DMS79 treated with DMSO at 0.1 percent for 48 hours (cell line): ENCODE results near the gene ASB18.
"Not testable (repeated sequence)": the region's sequence is repeated elsewhere in the genome, so short reads cannot be mapped to it uniquely, and the experiment has no call there.

Experiments used
- DNase-seq: peaks from one replicate; lab custom pipeline; 2025; lab: John Stamatoyannopoulos, UW

The ASB18 gene

DNA sequence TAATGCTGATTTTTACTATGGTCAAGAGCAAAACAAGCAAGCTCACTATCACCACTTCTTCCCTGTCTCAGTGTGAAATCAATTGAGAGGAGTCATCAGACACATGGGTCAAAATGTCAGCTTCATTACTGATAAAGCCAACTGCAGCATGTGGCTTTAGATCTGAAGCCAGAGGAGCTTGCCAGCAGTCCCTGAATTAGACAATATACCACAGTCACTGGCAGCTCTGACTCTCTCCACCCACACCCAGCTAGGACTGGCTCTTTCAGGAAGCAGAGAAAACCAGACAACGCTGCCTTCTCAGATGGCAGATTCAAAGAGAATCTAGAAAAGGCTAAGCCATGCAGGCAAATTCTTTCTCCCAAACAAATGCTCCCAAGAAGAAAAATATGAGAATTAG, 20.0 kb upstream of the ASB18 start:
- DNase-seq = no peak

DNA sequence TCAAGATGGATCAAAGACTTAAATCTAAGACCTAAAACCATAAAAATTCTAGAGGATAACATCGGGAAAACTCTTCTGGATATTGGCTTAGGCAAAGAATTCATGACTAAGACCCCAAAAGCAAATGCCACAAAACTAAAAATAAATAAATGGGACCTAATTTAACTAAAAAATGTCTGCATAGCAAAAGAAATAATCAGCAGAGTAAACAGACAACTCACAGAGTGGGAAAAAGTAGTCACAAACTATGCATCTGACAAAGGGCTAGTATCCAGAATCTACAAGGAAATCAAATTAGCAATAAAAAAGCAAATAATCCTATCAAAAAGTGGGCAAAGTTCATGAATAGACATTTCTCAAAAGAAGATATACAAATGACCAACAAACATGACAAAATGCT, 18.2 kb upstream of the ASB18 start:
- DNase-seq = no peak

DNA sequence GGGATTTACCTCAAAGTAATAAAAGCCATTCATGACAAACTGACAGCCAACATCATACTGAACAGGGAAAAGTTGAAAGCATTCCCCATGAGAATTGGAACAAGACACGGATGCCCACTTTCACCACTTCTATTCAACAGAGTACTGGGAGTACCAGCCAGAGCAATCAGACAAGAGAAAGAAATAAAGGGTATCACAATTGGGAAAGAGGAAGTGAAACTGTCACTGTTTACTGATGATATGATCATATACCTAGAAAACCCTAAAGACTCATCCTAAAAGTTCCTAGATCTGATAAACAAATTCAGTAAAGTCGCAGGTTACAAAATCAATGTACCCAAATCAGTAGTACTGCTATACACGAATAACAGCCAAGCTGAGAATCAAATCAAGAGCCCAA, 17.2 kb upstream of the ASB18 start:
- DNase-seq = no peak

DNA sequence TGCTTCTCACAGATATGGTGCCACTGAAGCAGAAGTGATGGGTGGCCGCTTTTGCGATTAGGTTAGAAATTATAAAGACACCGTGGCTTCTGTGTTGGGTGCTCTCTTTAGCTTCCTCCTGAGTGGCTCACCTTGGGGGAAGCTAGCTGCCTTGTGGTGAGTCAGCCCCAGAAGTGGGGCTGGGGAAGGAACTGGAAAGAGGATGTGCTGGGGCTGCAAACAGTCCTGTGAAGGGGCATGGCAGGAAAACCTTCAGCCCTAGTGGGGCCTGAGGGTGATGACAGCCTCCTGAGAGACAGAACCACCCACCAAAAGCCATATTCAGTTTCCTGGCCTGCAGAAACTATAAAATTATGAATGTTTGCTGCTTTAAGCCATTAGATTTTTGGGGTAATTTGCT, 8.9 kb upstream of the ASB18 start:
- no peak for DNase-seq

DNA sequence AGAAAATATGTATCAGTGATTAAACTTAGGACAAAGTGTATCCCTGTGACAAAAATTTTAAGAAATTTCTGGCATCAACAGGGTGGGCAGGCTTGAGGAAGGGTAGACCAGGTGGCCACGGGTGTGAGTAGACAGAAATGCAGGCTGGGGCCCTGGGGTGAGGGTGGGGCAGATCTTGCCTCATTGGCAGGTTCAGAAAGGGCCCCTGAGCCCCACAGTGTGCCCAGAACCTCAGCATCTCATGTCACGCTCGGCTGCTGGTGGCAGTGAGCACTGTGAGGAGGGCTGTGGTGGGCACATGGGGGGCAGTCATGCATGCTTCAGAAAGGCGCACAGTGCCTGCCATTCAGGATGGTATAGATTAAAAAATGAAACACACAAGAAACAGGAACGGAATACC, 7.6 kb upstream of the ASB18 start:
- no peak for DNase-seq

DNA sequence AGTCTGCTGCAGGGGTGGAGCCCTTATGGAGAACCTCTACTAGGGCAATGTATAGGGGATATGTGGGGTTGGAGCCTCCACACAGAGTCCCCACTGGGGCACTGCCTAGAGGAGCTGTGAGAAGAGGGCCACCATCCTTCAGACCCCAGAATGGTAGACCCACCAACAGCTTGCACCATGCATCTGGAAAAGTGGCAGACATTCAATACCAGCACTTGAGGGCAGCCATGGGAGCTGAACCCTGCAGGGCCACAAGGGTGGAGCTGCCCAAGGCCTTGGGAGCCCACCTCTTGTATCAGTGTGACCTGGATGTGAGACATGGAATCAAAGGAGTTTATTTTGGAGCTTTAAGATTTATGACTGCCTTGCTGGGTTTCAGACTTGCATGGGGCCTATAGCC, 5.7 kb upstream of the ASB18 start:
- DNase-seq = not testable (repeated sequence)

DNA sequence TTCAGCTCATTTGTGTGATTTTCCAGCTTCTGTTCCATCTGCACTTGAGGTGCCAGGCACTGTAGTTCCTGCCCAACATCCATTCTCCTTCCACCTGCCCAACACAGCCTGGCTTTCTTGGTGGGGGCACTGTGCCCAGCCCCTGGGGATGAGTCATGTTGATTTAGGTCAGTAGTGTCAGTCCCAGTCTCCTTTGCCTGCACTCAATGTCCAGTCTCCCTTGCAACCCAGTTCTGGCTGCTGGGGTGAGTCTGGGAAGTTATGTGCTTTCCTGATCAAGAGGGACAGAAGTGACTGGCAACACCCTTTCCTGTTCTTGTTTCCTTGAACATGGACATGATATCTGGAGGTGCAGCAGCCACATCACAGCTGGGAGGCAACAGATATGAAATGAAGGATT, 1.5 kb upstream of the ASB18 start:
- no peak for DNase-seq

DNA sequence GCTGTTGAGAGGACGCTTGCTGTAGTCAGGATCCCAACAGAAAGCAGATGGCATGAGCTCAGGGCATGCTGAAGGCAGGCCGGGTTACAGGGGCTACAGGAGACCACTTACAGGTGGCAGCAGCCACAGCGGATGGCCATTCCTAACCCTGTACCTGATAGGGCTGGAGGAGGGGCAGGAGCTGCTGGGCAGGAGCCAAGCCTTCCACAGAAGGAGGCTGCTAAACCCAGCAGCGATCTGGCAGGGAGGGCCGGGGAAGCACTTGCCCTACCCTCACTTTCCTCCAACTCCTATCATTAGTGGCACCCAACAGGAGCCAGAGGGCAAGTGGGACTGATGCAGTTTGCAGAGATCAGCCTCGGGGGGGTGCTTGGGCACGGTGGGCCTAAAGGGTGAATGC, 2.0 kb downstream of the ASB18 start:
- DNase-seq = no peak

DNA sequence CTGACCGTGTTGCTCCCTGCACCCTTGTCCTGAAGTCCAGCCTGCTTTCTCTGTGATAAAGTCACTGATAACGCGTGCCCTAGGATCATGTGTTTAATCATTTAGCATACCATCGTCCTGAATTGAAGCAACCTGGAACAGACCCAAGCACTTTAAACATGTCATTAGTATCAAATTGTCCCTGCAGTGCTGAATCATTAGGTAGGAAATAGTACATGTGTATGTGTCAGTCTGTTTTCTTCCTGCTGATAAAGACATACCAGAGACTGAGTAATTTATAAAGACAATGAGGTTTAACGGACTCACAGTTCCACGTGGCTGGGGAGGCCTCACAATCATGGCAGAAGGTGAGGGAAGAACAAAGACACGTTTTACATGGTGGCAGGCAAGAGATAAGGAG, 2.8 kb downstream of the ASB18 start:
- no peak for DNase-seq

DNA sequence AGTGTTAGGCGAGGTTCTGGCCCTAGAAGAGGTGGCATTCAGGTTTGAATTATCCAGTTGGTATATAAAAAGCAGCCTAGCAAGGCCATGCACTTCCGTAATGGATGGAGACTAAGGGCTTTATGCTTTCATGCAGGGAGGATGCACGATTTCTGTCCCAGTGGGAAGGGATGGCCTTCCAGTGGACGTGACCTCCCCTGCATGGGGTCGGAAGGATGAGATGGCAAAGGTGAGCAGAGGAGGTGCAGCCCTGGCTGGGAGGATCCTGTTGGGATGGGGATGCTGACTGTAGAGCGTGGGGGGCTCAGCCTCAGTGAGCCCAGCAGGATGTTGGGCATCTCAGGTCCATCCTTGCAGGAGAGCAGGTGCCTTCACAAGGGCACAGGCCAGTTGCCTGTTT, 4.8 kb downstream of the ASB18 start:
- DNase-seq = no peak

DNA sequence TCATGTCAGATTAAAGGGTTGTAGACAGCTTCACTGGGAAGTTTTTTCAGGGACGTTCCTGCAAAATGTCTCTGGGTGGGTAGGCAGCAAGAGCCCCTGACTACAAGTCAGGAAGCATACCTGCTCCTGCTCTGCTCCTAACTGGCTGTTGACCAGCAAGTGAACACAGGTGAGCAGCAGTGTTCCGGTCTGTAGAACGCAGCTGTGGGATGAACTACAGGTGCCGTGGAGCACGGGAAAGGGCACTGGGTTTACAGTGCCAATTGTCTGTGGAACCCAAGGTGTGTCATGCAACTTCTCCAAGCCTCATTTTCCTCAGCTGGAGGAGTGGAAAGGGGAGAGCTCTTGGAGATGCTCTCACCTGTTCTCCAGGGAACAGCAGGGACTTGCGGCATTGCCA, 6.6 kb downstream of the ASB18 start:
- peak; percentile 22 for DNase-seq

DNA sequence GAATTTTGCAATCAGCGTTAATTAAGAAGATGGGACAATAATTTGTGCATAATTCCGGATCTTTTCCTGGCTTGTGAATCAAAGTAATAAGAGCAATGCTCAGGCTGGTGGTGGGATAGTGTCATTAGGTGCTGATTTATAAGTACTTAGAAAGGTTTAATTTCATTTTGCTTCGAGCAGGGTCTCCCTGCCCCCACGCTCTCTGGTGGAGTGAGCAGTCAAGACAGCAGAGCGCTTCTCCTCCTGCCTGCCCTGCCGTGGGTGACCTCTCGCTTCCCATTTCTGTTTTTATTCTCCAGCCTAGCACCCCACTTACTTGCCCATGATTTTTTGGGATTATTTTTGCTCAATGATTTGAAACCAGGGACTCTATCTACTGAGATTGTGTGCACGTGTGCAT, 7.1 kb downstream of the ASB18 start:
- no peak for DNase-seq

DNA sequence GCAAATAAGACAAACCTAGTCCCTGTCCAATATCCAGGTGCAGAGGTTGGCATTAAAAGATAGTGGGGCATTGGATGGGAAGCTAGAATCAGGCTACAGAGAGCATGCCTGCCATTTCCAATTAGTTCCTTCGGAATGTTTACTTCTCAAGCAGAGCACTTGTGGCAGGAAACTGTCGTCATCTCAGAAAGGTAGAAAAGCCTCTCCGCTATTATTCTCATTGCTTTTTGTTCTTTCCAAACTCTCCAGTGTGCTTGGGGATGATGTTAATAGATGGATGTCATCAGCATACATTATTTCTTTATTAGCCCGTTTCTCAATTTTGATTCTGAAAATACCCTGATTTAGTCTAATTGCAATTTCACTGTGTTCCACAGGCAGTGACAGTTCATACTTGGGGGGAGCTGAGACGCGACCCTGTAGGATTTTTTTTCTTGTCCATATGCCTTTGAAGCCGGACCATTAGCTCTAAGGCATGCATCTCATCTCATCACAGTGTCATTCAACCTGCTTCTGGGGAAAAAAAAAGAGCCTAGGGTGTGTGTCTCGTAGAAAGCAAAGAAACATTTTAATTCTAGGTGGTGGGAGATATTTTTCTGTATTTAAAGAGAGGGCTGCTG, 7.7 kb downstream of the ASB18 start:
- no peak for DNase-seq

DNA sequence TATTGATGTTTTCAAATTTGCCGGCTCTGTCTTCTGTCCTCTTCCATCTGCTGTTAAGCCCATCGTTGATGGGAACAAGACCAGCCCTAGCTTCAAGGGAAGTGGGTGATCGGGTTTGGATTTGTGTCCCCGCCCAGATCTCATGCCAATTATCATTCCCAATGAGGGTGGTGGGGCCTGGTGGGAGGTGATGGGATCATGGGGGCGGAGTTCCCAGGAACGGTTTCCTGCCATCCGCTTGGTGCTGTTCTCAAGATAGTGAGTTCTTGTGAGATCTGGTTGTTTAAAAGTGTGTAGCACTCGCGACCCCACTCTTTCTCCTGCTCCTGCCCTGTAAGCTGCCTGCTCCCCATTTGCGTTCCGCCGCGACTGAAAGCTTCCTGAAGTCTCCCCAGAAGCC, 9.5 kb downstream of the ASB18 start:
- no peak for DNase-seq

DNA sequence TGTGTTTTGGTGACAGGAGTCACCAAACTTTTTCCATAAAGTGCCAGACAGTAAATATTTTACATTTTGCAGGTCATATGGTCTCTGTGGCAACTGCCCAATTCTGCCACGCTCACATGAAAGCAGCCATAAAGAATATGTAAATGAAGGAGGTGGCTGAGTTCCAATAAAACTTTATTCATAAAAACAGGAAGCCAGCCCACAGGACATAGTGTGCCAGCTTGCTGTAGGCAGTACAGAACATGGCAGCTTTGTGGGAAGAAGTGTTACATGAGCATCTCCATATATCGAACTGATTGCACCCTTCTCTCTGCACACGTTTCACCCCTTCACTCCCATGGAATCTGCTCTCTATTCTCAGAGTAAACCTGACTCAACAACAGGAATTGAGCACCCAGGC, 10.2 kb downstream of the ASB18 start:
- DNase-seq = no peak

DNA sequence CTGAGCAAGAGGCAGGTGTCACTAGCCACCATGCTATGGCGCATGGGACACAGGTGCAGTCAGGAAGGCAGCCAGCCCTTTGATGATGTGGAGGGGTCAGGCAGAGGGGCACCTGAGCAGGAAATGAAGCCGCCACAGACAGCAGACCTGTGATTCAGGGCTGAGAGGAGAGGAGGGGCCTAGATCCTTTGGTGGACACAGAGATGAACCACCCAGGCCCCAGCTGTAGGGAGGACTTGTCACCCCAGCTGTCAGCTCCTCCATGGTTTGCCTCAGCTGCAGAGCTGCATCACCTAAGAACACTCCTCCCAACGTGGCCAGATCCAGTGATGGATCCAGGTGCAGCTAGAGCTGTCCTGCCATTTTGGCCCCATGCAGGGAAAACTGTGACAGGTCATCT, 11.6 kb downstream of the ASB18 start:
- DNase-seq = no peak

DNA sequence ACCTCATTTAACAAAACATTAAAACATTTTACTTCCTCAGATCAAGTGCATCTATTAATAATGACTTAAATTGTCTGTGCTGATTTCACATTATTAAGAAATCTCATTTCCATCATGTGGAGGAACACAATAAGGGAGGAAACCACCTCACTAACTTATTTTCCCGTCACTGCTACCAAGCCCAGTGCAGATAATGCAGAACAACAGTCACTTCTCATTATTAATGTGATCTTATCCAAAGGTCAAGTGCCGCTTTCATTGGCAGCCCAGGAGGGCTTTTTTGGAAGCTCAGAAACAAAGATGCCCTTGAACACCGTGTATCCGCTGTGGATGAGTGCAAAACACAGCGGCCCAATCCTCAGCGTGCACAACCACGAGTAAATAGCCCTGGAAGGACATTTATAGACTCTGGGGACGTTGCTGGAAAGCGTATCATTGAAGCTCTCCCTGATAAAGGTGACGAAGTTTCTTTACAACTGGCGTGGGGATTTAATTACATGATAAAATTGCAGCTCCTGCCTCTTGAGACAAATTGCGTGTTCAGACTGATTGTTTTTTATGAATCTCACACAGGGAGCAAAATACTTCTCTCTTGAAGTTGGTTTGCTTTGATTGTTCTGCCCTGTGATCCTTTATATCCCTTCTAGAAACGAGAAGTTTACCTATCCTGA, 13.2 kb downstream of the ASB18 start:
- peak; percentile 70 for DNase-seq

DNA sequence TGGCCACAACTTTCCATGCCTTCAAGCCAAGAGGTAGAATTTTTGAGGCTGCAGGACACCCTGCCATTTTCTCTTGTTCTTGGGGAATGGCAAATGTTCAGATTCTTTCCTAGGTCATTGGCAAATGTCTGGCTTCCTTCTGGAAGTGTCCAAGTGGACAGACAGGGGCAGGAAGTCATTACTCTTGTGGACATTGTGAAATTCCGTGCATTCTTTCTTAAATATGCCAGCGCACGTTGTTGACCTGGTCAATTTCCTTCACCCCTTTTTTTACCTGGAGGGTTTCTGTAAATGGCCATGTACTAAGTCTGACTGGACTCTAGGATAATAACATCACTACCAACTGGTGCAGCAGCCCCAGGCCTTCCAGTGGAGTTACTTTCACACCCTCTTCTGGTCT, 13.9 kb downstream of the ASB18 start:
- no peak for DNase-seq

DNA sequence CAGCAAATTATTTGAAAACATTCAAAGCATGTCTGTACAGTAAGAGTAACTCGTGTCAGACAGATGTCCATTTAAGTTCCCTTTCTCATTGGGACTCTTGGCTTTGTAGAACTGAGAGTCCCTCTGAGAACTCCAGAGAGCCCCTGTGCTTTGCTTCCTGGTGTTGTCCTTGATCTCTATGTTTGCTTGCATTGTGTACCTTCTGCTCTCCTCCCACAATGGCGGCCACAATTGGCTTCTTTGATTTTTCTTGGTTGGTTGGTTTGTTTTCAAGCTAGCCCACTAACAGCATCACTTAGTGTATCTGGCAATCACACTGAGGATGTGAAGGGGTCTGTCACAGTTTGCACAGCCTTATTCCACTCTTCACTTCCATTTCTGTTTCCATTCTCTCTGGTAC, 15.1 kb downstream of the ASB18 start:
- no peak for DNase-seq

DNA sequence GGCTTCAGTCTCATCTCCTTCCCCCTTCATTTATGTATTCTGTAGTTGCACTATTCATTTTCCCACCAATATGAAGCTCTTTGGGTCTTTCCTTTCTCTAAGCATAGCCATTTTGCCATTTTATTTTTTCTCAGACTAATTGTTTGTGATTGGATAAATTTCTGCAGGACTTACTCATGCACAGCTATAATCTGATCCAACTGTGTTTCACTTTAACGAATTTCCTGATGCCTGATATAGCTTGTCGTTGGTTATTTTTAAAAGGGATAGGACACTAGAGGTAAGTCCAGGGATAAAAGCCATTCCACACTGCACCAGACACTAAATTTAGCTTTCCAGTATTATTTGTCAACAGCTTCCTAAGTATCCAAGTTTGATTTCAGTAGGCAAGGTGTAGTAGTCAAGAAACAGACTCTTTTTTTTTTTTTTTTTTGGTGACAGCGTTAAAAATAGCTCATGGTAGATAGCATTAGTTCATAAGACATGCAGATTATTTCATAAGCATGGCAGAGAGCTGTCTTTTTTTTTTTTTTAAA, 17.4 kb downstream of the ASB18 start:
- DNase-seq = no peak

DNA sequence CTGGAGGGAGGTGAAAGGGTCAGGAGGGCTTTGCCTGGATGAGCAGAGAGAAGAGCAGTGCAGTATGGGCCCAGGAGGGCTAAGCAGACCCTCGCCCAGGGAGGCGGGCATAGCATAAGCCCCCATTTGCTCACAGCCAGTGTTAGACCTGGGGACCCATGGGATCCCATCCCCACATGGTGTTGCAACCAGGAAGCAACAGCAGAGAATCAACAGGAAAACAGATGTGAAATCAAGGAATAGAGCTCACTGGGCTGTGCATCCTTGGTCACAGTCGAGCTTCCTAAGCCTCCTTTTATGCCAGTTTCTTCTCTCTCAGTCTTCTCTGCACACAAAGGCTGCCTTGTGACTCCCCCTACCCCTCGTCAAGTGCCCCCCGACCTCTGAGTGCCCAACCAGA, 19.9 kb downstream of the ASB18 start:
- DNase-seq = no peak

DNA sequence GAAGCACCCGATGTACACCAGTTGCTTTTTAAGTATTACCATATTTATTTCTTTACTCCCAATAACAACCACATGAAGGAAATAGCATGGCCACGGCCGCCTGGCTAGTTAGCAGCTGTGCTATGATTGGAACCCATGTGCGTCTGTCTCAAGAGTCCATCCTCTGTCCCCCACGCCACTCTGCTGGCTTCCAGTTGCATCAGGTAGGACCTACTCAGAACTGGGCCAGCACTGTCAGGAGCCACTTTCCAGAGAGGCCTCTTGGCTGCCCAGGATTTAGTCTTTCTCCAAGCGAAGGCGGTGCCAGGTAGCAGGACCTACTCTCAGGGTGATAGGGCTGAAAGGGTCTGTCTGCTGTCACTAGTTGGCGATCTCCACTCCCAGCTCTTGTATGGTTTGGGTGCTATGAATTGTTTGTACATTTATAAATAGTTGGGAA, 22.1 kb downstream of the ASB18 start:
- no peak for DNase-seq

DNA sequence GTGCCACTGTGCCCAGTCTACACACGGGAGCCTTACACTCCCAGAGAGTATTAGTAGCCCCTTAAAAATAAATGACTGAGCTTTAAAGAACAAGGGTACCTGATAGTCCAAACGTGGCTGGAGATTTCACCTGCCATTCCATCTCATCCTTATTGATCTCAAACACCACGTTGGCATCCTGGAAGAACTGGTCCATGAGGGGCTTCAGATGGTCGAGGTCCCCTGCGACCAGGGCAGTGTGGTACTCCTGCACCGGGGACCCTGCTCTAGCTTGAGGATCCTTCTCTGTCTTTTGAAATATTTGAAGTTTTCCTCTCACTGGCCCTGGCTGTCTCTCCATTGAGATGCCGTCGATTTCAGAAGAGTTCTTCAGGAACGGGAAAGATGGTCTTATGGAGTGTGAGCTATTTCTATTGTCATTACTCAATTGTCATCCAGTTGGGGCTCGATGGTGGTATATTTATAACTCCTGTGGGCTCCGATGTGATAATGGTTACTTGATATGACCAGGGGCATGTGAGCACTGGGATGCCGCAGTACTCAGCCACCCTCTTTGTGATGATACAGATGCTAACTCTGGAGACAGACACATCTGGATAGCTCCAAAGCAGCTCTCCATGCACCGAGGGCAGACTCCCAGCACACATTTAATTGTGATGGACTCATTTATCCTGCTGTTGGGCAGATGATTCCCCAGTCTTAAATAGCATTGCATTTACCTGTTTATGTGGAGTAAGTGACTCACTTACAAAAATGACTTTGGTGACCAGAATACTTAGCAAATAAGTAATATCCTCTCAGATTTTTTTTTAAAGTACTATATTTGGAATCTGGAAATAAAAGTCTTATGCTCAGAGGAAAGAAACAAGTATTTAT, 22.8 kb downstream of the ASB18 start:
- DNase-seq = no peak
